Coronary artery (tissue), 2 donors: ENCODE measurements around the gene TYMS.

Experiments
- DNase-seq: peaks from one replicate; pipeline ENCODE4 v3.0.0-alpha.2; 2017; ENCODE audit warnings: low spot score
- H3K27ac ChIP-seq, 2 donors: fragments of 200-600 bp; sonication (generic); one replicate each; pipeline ENCODE4 v1.5.1; 2016 to 2019
- H3K4me3 ChIP-seq: fragments of 200-600 bp; sonication (generic); 2 replicates; pipeline ENCODE4 v1.5.1; 2016; ENCODE audit warnings: mild to moderate bottlenecking, moderate library complexity
- CTCF ChIP-seq: fragments of 200-600 bp; sonication (generic); IDR thresholded peaks from one replicate; pipeline ENCODE4 v1.5.1; 2019; ENCODE audit warnings: antibody characterized with exemption

Gene TYMS

GRCh38 chr18:644395-645004, 13.0 kb upstream of the TYMS start:
- no peak overlapping the region for H3K27ac ChIP-seq
- no peak for TF ChIP-seq CTCF

GRCh38 chr18:647304-647703, 10.1 kb upstream of the TYMS start:
- no peak for TF ChIP-seq CTCF
- H3K27ac ChIP-seq: no peak overlapping the region
- DNase-seq: no peak
- no peak overlapping the region for H3K4me3 ChIP-seq

More at GRCh38 chr18:644395-645004, 13.0 kb upstream of the TYMS start:
- no peak overlapping the region for H3K4me3 ChIP-seq
- DNase-seq: no peak

DNA sequence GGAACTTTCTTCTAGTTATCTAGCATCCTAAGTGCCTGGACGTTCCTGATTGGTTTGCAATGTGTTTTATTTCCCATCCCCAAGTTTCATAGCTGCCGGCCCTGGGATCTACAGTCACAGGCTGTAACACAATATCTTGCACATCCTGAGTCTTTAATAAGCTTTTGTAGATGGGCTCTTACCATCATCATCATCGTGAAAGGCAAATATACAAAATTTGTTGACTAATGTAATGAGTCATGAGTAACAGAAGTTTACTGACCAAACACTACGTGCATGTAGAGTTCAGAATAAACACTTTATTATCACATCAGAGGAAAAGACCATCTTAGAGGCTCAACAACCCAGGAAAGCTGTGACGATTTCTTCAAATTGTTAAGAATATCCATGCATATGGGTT, 8.1 kb upstream of the TYMS start:
- Histone ChIP-seq H3K4me3 (no peak overlapping the region), H3K27ac (no peak overlapping the region)
- no peak for DNase-seq
- TF ChIP-seq CTCF: no peak

GRCh38 chr18:650428-650858, 7.0 kb upstream of the TYMS start:
- H3K27ac ChIP-seq: no peak overlapping the region
- H3K4me3 ChIP-seq: no peak overlapping the region
- no peak for TF ChIP-seq CTCF
- no peak for DNase-seq

DNA sequence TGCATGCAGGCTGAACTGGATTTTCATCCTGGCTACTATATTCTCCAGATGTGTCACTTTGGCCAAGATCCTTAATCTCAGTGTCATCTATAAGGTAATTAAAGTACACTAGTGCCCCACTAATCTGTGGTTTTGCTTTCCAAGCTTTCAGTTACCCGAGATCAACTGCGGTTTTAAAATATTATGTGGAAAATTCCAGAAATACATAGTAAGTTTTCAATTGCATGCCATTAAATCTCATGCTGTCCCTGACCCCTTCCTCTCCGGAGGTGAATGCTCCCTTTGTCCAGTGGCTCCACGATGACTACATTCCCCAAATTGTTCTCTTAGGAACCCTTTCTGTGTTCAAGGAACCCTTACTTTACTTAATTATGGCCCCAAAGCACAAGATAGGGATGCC, 5.3 kb upstream of the TYMS start:
- no peak for TF ChIP-seq CTCF
- no peak for DNase-seq
- no peak overlapping the region for H3K4me3 ChIP-seq
- H3K27ac ChIP-seq: no peak overlapping the region

DNA sequence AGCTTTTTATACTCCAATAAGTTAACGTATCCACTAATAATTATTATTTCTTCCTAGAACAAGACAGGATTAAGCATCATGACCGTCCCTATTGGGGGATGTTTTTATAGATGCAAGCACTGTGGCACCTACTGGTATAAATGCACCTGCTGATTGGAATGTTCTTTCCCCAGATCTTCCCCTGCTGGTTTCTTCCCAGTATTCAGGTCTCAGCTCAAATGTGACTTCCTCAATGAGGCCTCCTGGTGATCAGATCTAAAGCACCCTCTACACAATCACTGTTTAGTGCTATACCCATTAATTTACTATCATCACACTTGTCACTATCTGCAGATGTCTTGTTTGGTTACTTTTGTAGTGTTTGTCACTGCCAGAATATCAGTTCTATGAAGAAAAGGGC, 3.9 kb upstream of the TYMS start:
- DNase-seq: no peak
- TF ChIP-seq CTCF: no peak
- Histone ChIP-seq H3K4me3 (no peak overlapping the region), H3K27ac (no peak overlapping the region)

GRCh38 chr18:654601-655000, 2.9 kb upstream of the TYMS start:
- Histone ChIP-seq H3K27ac (no peak overlapping the region), H3K4me3 (no peak overlapping the region)
- DNase-seq: no peak
- TF ChIP-seq CTCF: no peak
